CD4-positive, alpha-beta T cell (primary cell): Measurements from ENCODE around the gene NSL1. TPM values are rescaled to one million over a fixed set of nuclear protein-coding genes. Genes with fewer than 3 reads are reported as not detected.

ENCODE experiments used
- ATAC-seq: fragments of 200-7000 bp; cut with Tn5 transposase; one replicate; pipeline ENCODE4 v1.10.0; 2022; ENCODE audit warnings: mild to moderate bottlenecking; ENCODE audit not compliant: poor library complexity
- CTCF ChIA-PET: fragments of 350-600 bp; sonication (Branson Sonifier 250); formaldehyde crosslinking; loops from one replicate; lab custom pipeline; 2021; ENCODE audit warnings: antibody characterized with exemption, inconsistent platforms; lab: Charles Lee
- POLR2A ChIA-PET: fragments of 350-600 bp; sonication (Branson Sonifier 250); formaldehyde crosslinking; loops from one replicate; lab custom pipeline; 2021; ENCODE audit warnings: antibody characterized with exemption, inconsistent platforms; lab: Charles Lee
- DNase-seq, 14 experiments: peaks; one replicate each; pipeline ENCODE4 v3.0.0-alpha.2; 2013 to 2020; ENCODE audit warnings: mixed read lengths in 2 of 14
- H3K27ac ChIP-seq, 2 donors: one replicate each; pipeline versions ENCODE4 v1.5.1 to v1.7.0; 2013; ENCODE audit warnings: low read length in 2 of 2, low read depth in 1 of 2, mild to moderate bottlenecking in 1 of 2
- H3K27me3 ChIP-seq, 2 experiments: 1 replicate in 1 of 2; 2 replicates in 1 of 2; pipeline versions ENCODE4 v1.6.1 to v1.7.0; 2013; ENCODE audit warnings: low read length in 2 of 2, control low read depth in 1 of 2, mild to moderate bottlenecking in 1 of 2, moderate library complexity in 1 of 2; ENCODE audit not compliant: insufficient read depth in 2 of 2, control insufficient read depth in 1 of 2
- H3K36me3 ChIP-seq: one replicate; pipeline ENCODE4 v1.6.1; 2013; ENCODE audit warnings: low read length, control low read depth; ENCODE audit not compliant: insufficient read depth
- H3K4me1 ChIP-seq: one replicate; pipeline ENCODE4 v1.6.1; 2013; ENCODE audit warnings: low read length, control low read depth; ENCODE audit not compliant: insufficient read depth
- H3K4me3 ChIP-seq: one replicate; pipeline ENCODE4 v1.5.1; 2013; ENCODE audit warnings: mild to moderate bottlenecking, low read length, moderate library complexity
- H3K9me3 ChIP-seq, 2 experiments: 1 replicate in 1 of 2; 2 replicates in 1 of 2; pipeline versions ENCODE4 v1.6.1 to v1.7.0; 2013; ENCODE audit warnings: low read length in 2 of 2, mild to moderate bottlenecking in 2 of 2, control low read depth in 1 of 2, moderate library complexity in 1 of 2; ENCODE audit not compliant: control insufficient read depth in 1 of 2, insufficient read depth in 1 of 2
- H3K27ac Mint-ChIP-seq: one replicate; pipeline ENCODE4 v1.8.0; 2020; ENCODE audit warnings: mixed read lengths
- H3K27me3 Mint-ChIP-seq: one replicate; pipeline ENCODE4 v1.8.0; 2021; ENCODE audit warnings: mixed read lengths
- H3K36me3 Mint-ChIP-seq: one replicate; pipeline ENCODE4 v1.8.0; 2021; ENCODE audit warnings: low read depth, mixed read lengths
- H3K4me1 Mint-ChIP-seq: one replicate; pipeline ENCODE4 v1.8.0; 2021; ENCODE audit warnings: low read depth, mixed read lengths
- H3K4me3 Mint-ChIP-seq: one replicate; pipeline ENCODE4 v1.8.0; 2020; ENCODE audit warnings: mild to moderate bottlenecking, mixed read lengths
- H3K9me3 Mint-ChIP-seq: one replicate; pipeline ENCODE4 v1.8.0; 2020; ENCODE audit warnings: mixed read lengths
- intact Hi-C, 2 experiments: fragments of 100-400 bp; cut with DNase I in 1 of 2; cut with micrococcal nuclease in 1 of 2; formaldehyde crosslinking; loops; one replicate each; pipeline versions ENCODE4 v1.15.1 to v1.9.0; 2023 to 2025; cut with DNase I, micrococcal nuclease
- total RNA-seq, 174 experiments: library from RNA in 2 of 174; stranded (reverse) in 2 of 174; gene quantifications; one replicate each; pipeline ENCODE4 v1.2.3 and lab custom pipeline; 2021 to 2026
- TF ChIP-seq, protein P1 (sequence below): fragments of 200-600 bp; IDR thresholded peaks from one replicate; pipeline ENCODE4 v1.8.0; 2022; ENCODE audit warnings: antibody characterized with exemption, mild to moderate bottlenecking

The NSL1 gene
- total RNA-seq, 2 experiments from 2014 or later: 14.1 to 15.7 TPM

DNA sequence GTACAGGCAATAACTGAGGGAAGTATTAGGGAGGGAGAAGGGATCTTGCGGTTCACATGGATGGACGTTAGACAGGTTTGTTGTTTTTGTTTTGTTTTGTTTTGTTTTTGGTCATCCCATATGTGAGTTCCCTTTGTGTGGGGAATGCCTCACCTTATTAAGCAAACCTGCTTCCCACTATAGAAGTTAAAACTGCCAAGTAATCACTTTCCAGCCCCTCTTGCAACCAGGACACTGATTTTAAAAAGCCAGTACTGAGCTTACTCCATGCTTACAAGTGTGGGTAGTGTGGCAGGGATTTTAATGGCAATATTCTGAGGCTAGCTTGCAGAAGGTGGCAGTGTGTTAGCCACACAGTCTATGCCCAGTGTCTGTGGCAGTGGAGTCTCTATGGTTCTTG is 29.4 kb upstream of the NSL1 start:
- Histone ChIP-seq H3K36me3 (no peaks in the 10 kb centered on the region), H3K4me3 (no peak overlapping the region), H3K27me3 (no peaks in the 10 kb centered on the region), H3K27ac (no peak overlapping the region), H3K9me3 (peaks cover 12 to 19% of the 10 kb centered on the region in 2 experiments), H3K4me1 (no peaks in the 10 kb centered on the region)
- Mint-ChIP-seq H3K4me1 (no peaks in the 10 kb centered on the region), H3K9me3 (peaks cover 8% of the 10 kb centered on the region), H3K27me3 (no peaks in the 10 kb centered on the region), H3K36me3 (no peaks in the 10 kb centered on the region), H3K4me3 (no peak overlapping the region), H3K27ac (no peak overlapping the region)
- ChIA-PET POLR2A (interaction anchor here (1.6 kb wide), 1 partner anchor 12 kb away, joined by 4 read pairs; no protein-coding TSS in a partner anchor), CTCF (no interaction called here)
- no peak for DNase-seq
- TF ChIP-seq, protein P1, sequence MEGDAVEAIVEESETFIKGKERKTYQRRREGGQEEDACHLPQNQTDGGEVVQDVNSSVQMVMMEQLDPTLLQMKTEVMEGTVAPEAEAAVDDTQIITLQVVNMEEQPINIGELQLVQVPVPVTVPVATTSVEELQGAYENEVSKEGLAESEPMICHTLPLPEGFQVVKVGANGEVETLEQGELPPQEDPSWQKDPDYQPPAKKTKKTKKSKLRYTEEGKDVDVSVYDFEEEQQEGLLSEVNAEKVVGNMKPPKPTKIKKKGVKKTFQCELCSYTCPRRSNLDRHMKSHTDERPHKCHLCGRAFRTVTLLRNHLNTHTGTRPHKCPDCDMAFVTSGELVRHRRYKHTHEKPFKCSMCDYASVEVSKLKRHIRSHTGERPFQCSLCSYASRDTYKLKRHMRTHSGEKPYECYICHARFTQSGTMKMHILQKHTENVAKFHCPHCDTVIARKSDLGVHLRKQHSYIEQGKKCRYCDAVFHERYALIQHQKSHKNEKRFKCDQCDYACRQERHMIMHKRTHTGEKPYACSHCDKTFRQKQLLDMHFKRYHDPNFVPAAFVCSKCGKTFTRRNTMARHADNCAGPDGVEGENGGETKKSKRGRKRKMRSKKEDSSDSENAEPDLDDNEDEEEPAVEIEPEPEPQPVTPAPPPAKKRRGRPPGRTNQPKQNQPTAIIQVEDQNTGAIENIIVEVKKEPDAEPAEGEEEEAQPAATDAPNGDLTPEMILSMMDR: no peak
- intact Hi-C loops: no loop called here
- no peak for ATAC-seq

GRCh38 chr1:212819726-212820125 is 28.1 kb upstream of the NSL1 start:
- peaks cover 6% of the 10 kb centered on the region for H3K9me3 Mint-ChIP-seq
- H3K27ac ChIP-seq: no peak overlapping the region
- peaks cover 6% of the 10 kb centered on the region for H3K36me3 ChIP-seq
- ATAC-seq: no peak
- H3K4me3 ChIP-seq: no peak overlapping the region
- H3K27ac Mint-ChIP-seq: no peak overlapping the region
- peak in 2 of 14 experiments; percentile 31 to 34 for DNase-seq
- no peaks in the 10 kb centered on the region for H3K27me3 ChIP-seq
- peaks cover 0 to 10% of the 10 kb centered on the region in 2 experiments for H3K9me3 ChIP-seq
- TF ChIP-seq, protein P1: no peak
- ChIA-PET POLR2A (interaction anchor here (1.6 kb wide), 1 partner anchor 13 kb away, joined by 4 read pairs; no protein-coding TSS in a partner anchor), CTCF (no interaction called here)
- H3K4me1 Mint-ChIP-seq: no peaks in the 10 kb centered on the region
- H3K36me3 Mint-ChIP-seq: peaks cover 6% of the 10 kb centered on the region
- intact Hi-C loops: loop anchor here in 1 of 2 experiments (5.0 kb wide), 1 partner anchor 163 kb away; no protein-coding TSS in a partner anchor
- no peak overlapping the region for H3K4me3 Mint-ChIP-seq
- H3K4me1 ChIP-seq: no peaks in the 10 kb centered on the region
- no peaks in the 10 kb centered on the region for H3K27me3 Mint-ChIP-seq

GRCh38 chr1:212816567-212817278 is 25.1 kb upstream of the NSL1 start:
- H3K4me1 Mint-ChIP-seq: no peaks in the 10 kb centered on the region
- no peak overlapping the region for H3K4me3 Mint-ChIP-seq
- H3K27ac ChIP-seq: no peak overlapping the region
- H3K9me3 Mint-ChIP-seq: no peaks in the 10 kb centered on the region
- H3K36me3 ChIP-seq: peaks cover 9% of the 10 kb centered on the region
- no peaks in the 10 kb centered on the region for H3K27me3 Mint-ChIP-seq
- H3K4me1 ChIP-seq: no peaks in the 10 kb centered on the region
- ATAC-seq (no peak), DNase-seq (no peak)
- H3K4me3 ChIP-seq: no peak overlapping the region
- ChIA-PET POLR2A (no interaction called here), CTCF (no interaction called here)
- no peaks in the 10 kb centered on the region for H3K27me3 ChIP-seq
- H3K36me3 Mint-ChIP-seq: peaks cover 6% of the 10 kb centered on the region
- TF ChIP-seq, protein P1: no peak
- no peaks in the 10 kb centered on the region for H3K9me3 ChIP-seq
- H3K27ac Mint-ChIP-seq: no peak overlapping the region
- intact Hi-C loops: loop anchor here in 1 of 2 experiments (5.0 kb wide), 1 partner anchor 166 kb away; no protein-coding TSS in a partner anchor
